ENCODE measurements around the gene NFKBIZ.

NFKBIZ gene

DNA sequence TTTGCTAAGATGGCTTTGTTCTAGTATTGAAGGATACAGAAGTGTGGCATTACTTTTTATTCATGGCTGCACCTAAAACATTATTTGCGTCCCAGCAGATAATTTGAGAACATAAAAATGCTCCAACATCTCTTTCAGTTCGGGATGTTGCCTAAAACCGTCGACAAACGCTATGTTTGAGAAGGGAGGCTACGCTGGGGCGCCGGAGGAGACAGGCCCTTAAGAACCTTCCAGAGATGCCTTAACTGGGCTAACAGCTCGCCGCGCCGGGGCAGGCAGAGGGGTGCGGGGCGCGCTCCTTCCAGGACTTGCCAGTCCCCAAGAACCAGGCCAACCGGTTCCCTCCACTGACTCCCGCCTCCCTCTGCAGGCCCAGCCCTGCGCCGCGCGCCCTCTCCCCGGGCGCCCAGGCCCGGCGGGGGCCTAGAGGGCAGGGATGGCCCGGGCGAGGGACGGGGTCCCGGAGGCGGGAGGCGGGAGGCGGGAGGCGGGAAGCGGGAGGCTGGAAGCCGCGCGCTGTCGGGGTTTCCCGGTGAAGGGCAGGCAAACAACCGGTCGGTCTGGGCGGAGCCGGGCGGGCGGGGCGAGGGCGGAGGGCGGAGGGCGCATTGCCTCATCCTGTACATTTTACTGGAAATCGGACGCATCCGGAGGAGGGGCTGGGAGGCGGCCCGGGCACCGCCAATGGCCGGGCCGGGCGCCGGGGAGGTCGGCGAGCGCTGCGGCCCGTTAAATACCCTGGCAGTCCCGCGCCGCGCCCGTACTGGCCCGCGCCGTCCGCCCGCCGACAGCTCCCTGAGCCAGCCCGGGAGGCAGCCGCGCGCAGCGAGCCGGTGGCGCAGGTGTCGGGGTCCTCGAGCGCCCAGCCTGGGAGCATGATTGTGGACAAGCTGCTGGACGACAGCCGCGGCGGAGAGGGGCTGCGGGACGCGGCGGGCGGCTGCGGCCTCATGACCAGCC is at the start of gene NFKBIZ:
NFKBIZ (plus strand) TSS at position 761 of the 960 bp plus-strand sequence; CDS start at position 876, 115 bp downstream.
- peak; percentile 96 for DNase-seq

DNA sequence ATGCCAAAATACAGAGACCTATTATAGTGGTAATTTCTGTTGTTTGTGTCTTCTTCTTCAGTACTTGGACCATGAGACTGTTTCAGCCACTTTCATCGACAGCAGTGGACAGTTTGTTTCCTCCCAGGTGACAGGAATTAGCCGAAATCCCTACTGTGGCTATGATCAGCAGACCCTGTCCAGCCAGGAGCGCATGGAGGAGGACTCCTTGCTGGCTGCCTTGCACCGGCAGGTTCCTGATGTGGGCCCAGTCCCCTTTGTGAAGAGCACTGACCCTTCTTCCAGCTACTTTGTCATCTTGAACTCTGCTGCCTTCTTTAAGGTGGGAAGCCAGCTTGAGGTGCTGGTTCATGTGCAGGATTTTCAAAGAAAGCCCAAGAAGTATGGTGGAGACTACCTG is 48.1 kb upstream of the NFKBIZ start:
- DNase-seq = no peak

- no peak for DNase-seq
These were observed 47.1 kb upstream of the NFKBIZ start for GRCh38 chr3:101802179-101802578.

DNA sequence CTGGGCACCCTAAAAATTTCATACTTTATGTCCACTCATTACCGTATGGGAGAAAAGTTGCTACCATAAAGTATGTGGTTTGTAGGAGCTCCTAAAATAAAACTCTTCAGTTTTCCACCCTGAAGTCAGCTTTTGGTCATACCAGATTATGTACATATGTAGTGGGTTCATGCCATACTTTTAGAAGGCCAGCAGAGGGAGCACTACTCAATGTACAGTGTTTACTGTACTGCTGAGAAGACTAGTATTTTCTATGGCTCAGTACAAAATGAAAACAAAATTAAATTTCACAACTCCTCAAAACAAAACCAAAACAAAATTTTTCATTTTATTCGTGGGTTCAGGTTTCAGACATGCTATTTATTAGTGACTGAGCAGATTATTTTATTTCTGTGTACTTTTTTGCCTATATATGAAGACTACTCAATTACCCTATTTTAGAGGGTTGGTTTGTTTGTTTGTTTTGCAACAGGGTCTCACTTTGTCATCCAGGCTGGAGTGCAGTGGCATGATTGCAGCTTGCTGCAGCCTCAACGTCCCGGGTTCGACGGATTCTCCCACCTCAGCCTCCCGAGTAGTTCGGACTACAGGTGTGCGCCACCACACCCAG is 46.0 kb upstream of the NFKBIZ start:
- peak; percentile 49 for DNase-seq

DNA sequence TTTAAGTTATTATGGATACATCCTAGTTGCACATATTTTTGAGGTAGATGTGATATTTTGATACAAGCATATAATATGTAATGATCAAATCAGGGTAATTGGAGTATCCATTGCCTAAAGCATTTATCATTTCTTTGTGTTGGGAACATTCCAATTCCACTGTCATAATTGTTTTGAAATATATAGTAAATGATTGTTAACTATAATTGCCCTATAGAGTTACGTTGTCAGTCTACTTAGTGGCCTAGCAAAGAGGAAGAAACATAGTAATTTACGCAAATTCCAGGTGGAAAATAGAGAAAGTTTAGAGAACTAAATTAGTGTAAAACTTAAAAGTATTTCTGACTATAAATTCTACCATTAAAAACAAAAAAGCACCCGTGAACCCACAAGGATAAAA is 45.4 kb upstream of the NFKBIZ start:
- DNase-seq = no peak

DNA sequence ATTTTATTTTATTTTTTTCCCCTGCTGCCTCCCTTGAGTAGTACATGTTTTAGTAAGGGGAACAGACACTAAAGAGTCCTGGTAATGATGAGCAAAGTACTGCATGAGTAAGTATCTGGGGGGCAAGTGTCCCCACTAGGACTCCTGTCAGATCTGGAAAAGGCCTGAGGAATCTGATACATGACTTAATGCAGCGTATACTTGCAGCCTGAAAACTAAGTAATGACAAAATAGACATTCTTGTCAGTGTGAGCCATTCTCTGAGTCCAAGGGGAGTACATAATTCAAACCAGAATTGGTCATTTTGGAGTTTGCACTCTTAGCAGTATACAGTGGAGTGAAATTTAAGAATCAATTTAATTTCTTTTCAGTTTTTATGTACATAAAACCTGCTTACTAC is 42.8 kb upstream of the NFKBIZ start:
- DNase-seq = no peak

GRCh38 chr3:101807888-101808287 is 41.4 kb upstream of the NFKBIZ start:
- no peak for DNase-seq

DNA sequence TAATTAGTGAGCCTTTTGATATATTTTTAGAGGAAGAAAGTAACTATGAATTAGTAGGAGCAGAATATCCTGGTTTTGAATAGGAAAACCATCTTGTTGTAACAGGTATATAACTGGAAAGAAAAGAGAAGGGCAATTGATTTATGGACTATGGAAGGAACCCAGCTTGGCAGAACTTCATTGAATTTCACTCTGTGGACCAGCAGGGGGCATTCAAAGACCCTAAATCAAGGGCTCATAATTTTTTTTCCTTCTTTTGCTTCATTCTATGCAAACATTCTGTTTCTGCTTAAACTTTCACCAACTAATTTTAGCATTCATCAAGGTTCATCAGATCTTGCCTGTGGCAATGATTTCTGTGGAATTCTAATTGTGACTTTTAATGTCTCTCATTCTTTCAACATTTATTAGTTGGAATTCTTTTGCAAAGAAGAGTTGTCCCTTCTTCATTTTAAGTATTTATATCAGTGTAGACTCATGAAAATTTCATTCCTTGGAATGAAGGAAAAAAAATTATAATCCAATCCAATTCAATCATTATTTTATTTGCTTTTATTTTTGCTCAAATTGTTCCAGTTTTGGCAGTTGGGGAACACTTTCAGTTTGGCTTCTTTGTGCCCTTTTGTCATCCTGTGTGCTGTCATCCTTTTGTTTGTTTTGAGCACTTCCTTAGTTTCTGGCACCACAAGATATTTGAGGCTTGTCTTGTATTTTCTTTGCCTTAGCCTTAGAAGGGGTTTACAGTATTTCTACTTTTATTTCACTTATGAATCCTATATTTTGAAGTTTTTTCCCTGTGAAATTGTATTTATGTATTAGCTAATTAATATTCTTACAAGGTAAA is 39.9 kb upstream of the NFKBIZ start:
- peak; percentile 30 for DNase-seq

DNA sequence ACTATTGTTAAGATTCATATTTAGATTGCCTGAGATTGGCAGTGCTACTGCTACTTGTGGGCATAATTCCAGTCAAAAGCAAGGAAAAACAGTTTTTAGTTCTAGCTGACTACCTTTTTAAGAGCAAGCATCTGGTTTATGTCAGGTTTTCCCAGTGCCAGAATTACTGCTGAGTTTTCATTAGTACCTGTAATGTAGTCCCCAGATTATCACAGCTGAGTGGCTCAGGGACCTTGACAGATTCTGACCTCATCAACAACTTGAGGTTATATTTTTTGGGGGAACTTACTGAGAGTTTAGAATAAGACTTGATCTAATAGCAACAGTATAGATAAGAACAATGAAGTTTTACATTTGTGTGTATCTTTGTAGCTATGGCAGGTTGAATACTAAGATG is 39.3 kb upstream of the NFKBIZ start:
- DNase-seq = no peak

DNA sequence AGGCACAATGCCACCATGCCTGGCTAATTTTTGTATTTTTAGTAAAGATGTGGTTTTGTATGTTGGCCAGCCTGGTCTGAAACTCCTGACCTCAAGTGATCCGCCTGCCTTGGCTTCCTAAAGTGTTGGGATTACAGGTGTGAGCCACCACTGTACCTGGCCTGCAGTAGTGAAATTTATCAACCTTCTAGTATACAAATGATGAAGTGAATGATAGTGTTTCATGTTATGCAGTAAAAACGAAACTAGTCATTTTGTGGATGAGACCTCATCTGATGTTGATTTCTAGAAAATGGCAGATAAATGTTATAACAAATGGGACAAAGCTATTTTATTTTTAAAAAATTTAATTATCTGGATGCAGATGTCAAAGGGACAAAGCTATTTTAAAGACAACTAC is 37.4 kb upstream of the NFKBIZ start:
- no peak for DNase-seq

- DNase-seq = no peak
These were observed 36.4 kb upstream of the NFKBIZ start for GRCh38 chr3:101812895-101813294.

GRCh38 chr3:101813817-101814440 is 35.4 kb upstream of the NFKBIZ start:
- no peak for DNase-seq

- DNase-seq = no peak
These were observed 34.5 kb upstream of the NFKBIZ start for GRCh38 chr3:101814835-101815234.

DNA sequence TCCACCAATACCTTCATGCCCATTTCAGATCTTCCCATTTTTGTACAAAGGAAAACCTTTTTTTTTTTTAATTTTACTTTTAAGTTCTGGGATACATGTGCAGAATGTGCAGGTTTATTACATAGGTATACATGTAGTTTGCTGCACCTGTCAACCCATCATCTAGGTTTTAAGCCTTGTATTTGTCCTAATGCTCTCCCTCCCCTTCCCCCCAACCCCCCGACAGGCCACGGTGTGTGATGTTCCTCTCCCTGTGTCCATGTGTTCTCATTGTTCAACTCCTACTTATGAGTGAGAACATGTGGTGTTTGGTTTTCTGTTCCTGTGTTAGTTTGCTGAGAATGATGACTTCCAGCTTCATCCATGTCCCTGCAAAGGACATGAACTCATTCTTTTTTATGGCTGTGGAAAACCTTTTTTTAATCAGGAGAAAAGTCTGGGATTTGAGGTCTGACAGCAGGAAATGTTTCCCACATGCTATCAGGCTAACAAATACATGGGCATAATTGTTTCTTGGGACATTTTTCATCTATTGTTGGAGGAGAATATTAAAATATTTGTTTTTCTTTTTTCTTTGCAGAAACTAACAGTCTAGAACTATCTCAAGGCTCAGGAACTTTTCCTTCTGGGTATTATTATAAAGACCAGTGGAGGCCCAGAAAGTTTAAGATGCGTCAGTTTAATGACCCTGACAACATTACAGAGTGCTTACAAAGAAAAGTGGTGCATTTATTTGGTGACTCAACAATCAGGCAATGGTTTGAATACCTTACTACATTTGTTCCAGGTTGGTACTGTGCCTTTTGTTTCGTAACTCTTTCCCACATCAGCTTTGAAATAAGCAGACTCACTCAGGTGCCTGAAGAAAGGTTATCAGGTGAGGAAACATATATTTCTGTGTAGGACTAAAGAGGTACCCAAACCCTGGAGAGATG is 32.8 kb upstream of the NFKBIZ start:
- no peak for DNase-seq

DNA sequence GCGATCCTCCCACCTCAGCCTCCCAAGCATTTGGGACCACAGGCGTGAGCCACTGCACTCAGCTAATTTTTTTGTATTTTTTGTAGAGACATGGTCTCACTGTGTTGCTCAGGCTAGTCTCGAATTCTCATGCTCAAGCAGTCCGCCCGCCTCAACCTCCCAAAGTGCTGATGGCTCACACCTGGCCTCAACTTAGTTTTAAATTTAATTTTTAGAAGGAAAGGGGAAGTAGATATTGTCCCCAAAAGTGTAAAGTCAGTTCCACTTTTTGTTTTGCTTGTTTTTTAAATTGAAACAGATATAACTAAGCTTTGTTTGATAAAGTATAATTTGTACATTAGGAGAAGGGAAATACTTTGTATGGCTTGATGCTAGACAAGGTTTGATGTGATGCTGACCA is 31.3 kb upstream of the NFKBIZ start:
- no peak for DNase-seq

- DNase-seq = no peak
These were observed 29.6 kb upstream of the NFKBIZ start for GRCh38 chr3:101819649-101820206.

DNA sequence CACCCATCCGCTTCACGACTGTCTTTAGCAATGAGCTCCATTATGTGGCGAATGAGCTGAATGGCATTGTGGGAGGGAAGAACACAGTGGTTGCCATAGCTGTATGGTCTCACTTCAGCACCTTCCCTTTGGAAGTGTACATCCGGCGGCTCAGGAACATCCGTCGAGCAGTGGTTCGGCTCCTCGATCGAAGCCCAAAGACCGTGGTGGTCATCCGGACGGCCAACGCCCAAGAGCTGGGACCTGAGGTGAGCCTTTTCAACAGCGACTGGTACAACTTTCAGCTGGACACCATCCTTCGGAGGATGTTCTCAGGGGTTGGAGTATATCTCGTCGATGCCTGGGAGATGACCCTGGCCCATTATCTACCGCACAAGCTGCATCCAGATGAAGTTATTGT is 27.8 kb upstream of the NFKBIZ start:
- DNase-seq = no peak

DNA sequence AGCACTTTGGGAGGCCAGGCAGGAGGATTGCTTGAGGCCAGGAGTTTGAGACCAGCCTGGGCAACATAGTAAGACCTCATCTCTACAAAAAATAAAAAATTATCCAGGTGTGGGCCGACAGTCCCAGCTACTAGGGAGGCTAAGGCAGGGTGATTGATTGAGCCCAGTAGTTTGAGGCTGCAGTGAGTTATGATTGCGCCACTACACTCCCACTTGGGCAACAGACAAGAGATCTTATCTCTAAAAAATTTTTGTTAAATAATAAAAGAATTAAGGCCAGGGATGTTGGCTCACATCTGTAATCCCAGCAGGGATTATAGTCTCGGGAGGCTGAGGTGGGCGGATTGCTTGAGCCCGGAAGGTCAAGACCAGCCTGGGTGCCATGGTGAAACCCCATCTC is 25.8 kb upstream of the NFKBIZ start:
- DNase-seq = no peak

- no peak for DNase-seq
These were observed 24.6 kb upstream of the NFKBIZ start for GRCh38 chr3:101824702-101825101.

- no peak for DNase-seq
These were observed 23.3 kb upstream of the NFKBIZ start for GRCh38 chr3:101825904-101826445.
